ENCODE results near the gene CHAT.

CHAT gene

GRCh38 chr10:49605939-49606509 is 7.8 kb upstream of the CHAT start:
- H3K36me3 ChIP-seq, result no peaks in the 10 kb centered on the region
- H3K27me3 ChIP-seq, result peaks cover 100% of the 10 kb centered on the region
- TF ChIP-seq, protein P1, sequence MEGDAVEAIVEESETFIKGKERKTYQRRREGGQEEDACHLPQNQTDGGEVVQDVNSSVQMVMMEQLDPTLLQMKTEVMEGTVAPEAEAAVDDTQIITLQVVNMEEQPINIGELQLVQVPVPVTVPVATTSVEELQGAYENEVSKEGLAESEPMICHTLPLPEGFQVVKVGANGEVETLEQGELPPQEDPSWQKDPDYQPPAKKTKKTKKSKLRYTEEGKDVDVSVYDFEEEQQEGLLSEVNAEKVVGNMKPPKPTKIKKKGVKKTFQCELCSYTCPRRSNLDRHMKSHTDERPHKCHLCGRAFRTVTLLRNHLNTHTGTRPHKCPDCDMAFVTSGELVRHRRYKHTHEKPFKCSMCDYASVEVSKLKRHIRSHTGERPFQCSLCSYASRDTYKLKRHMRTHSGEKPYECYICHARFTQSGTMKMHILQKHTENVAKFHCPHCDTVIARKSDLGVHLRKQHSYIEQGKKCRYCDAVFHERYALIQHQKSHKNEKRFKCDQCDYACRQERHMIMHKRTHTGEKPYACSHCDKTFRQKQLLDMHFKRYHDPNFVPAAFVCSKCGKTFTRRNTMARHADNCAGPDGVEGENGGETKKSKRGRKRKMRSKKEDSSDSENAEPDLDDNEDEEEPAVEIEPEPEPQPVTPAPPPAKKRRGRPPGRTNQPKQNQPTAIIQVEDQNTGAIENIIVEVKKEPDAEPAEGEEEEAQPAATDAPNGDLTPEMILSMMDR (IDR thresholded peaks at IDR 0.05), result no peak
- no peaks in the 10 kb centered on the region for H3K4me1 ChIP-seq (ENCODE audit: control insufficient read depth in 1 of 2, insufficient read depth in 1 of 2, low read depth in 1 of 2, low read length in 1 of 2)
- H3K9me3 ChIP-seq, result no peaks in the 10 kb centered on the region
- H3K4me3 ChIP-seq (ENCODE audit: low read depth in 1 of 2, low read length in 1 of 2), result no peak overlapping the region
- no peak overlapping the region for H3K27ac ChIP-seq

- H3K4me3 ChIP-seq (ENCODE audit: low read depth in 1 of 2, low read length in 1 of 2), result no peak overlapping the region
- H3K27me3 ChIP-seq, result peaks cover 100% of the 10 kb centered on the region
- H3K9me3 ChIP-seq, result no peaks in the 10 kb centered on the region
- H3K27ac ChIP-seq, result no peak overlapping the region
- H3K4me1 ChIP-seq (ENCODE audit: control insufficient read depth in 1 of 2, insufficient read depth in 1 of 2, low read depth in 1 of 2, low read length in 1 of 2), result no peaks in the 10 kb centered on the region
- TF ChIP-seq, protein P1 (IDR thresholded peaks at IDR 0.05), result no peak
- no peaks in the 10 kb centered on the region for H3K36me3 ChIP-seq
These were observed 6.8 kb upstream of the CHAT start for GRCh38 chr10:49606981-49607535.

- Histone ChIP-seq H3K4me1 (ENCODE audit: control insufficient read depth in 1 of 2, insufficient read depth in 1 of 2, low read depth in 1 of 2, low read length in 1 of 2) (no peaks in the 10 kb centered on the region), H3K27me3 (peaks cover 100% of the 10 kb centered on the region), H3K27ac (no peak overlapping the region), H3K36me3 (no peaks in the 10 kb centered on the region), H3K9me3 (no peaks in the 10 kb centered on the region), H3K4me3 (ENCODE audit: low read depth in 1 of 2, low read length in 1 of 2) (no peak overlapping the region)
- TF ChIP-seq, protein P1 (IDR thresholded peaks at IDR 0.05), result no peak
These were observed 5.5 kb upstream of the CHAT start for GRCh38 chr10:49608166-49609005.

GRCh38 chr10:49609006-49609282 is 4.9 kb upstream of the CHAT start:
- no peaks in the 10 kb centered on the region for H3K36me3 ChIP-seq
- no peak overlapping the region for H3K4me3 ChIP-seq (ENCODE audit: low read depth in 1 of 2, low read length in 1 of 2)
- H3K9me3 ChIP-seq, result no peaks in the 10 kb centered on the region
- TF ChIP-seq, protein P1 (IDR thresholded peaks at IDR 0.05), result no peak
- H3K27ac ChIP-seq, result no peak overlapping the region
- no peaks in the 10 kb centered on the region for H3K4me1 ChIP-seq (ENCODE audit: control insufficient read depth in 1 of 2, insufficient read depth in 1 of 2, low read depth in 1 of 2, low read length in 1 of 2)
- H3K27me3 ChIP-seq, result peaks cover 100% of the 10 kb centered on the region

DNA sequence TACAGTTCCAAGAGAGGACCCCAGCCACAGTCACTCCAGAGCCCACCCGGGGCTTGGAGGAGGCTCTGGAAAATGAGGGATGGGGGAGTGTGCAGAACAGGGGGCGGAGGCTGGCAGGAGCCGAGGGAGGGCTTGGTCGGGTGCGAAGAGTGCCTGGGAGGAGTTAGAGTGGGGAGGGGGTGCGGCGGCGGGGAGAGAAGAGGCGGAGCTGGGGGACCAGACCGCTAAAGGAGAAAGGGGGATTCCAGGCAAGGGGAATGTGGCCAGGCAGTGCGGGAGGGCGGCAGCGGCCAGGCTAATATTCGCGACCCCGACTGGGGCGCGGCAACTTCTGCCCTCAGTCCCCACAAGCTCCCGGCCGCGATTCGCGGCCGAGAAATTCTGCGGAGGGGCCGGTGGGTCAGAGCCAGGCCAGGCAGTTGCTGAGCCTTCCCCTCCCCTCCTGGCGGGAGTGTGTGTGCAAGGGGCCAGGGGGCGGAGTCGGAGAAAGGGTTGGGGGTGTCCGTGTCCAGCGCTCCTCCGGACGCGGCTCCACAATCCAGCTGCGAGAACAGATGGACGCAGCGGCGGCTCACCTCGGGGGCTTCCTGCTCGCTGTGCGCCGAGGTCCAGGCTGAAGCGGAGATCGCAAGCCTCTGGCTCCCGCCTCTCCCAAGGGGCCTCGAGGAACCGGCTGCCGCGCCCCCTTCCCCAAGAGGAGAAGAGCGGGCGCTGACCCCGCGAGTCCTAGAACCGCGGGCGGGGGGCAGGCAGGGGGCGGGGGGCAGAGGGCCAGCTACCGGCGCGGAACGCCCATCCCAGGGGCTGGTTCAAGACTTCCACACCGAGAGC is 4.3 kb upstream of the CHAT start:
- Histone ChIP-seq H3K4me3 (ENCODE audit: low read depth in 1 of 2, low read length in 1 of 2) (no peak overlapping the region), H3K36me3 (no peaks in the 10 kb centered on the region), H3K27ac (no peak overlapping the region), H3K27me3 (peaks cover 100% of the 10 kb centered on the region), H3K9me3 (no peaks in the 10 kb centered on the region), H3K4me1 (ENCODE audit: control insufficient read depth in 1 of 2, insufficient read depth in 1 of 2, low read depth in 1 of 2, low read length in 1 of 2) (no peaks in the 10 kb centered on the region)
- TF ChIP-seq, protein P1 (IDR thresholded peaks at IDR 0.05), result no peak
